ENCODE measurements around the gene UBE2Z.
A peak's percentile ranks its signal among the peaks of the same experiment; 100 is the strongest.

The UBE2Z gene

DNA sequence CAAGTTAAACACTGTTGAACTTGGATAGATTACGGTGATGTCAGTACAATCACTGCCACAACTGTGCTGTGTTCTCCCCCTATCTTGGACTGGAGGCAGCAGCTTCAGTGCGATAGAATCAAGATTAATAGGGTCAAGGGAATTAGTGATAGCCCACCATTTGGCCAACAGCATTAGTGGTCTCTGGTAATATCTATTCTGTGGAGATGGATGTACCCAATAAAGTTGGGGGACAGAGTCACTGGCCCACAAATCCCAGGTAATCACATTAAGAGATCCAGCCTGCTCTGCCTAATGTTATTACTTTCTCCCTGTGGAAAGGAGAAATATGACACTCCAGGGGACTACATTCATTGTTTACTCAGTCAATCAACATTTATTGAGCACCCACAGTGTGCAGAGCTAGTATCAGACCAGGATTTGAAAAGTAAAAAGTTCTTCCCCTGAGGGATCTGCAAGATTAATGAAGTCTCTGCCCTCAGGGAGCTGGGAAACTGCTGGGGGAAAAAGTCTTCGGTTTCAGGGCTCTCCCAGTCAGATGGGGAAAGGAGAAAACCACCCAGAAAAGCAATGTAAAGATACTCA lies 39.2 kb upstream of the UBE2Z start (continued):
- TF ChIP-seq, protein P1, sequence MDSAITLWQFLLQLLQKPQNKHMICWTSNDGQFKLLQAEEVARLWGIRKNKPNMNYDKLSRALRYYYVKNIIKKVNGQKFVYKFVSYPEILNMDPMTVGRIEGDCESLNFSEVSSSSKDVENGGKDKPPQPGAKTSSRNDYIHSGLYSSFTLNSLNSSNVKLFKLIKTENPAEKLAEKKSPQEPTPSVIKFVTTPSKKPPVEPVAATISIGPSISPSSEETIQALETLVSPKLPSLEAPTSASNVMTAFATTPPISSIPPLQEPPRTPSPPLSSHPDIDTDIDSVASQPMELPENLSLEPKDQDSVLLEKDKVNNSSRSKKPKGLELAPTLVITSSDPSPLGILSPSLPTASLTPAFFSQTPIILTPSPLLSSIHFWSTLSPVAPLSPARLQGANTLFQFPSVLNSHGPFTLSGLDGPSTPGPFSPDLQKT (IDR thresholded peaks at IDR 0.05; ENCODE audit: borderline replicate concordance, low read depth, low read length) = no peak
- TF ChIP-seq ZNF366 (tag by site-specific recombination; conservative IDR thresholded peaks at IDR 0.05) (no peak), PRDM1 (tag by site-specific recombination; IDR thresholded peaks at IDR 0.05) (peak; percentile 32; the same call in 1 of the 2 replicates), ZNF624 (tag by site-specific recombination; IDR thresholded peaks at IDR 0.05) (no peak), SCRT1 (tag by site-specific recombination; IDR thresholded peaks at IDR 0.05; ENCODE audit: borderline replicate concordance) (no peak), ZNF791 (tag by site-specific recombination; IDR thresholded peaks at IDR 0.05) (no peak), ZNF501 (tag by site-specific recombination; IDR thresholded peaks at IDR 0.05) (no peak), ZNF629 (tag by site-specific recombination; IDR thresholded peaks at IDR 0.05) (no peak), ZNF16 (tag by site-specific recombination; IDR thresholded peaks at IDR 0.05; ENCODE audit: low read depth) (no peak), ZFP41 (tag by site-specific recombination; IDR thresholded peaks at IDR 0.05; ENCODE audit: borderline replicate concordance) (no peak), ZNF777 (tag by site-specific recombination; IDR thresholded peaks at IDR 0.05; ENCODE audit: borderline replicate concordance) (no peak), ZNF561 (tag by site-specific recombination; IDR thresholded peaks at IDR 0.05; ENCODE audit: borderline replicate concordance) (no peak), ZNF792 (tag by site-specific recombination; IDR thresholded peaks at IDR 0.05) (peak; percentile 97), ZNF324 (tag by site-specific recombination; IDR thresholded peaks at IDR 0.05) (no peak), ZNF114 (tag by site-specific recombination; IDR thresholded peaks at IDR 0.05) (no peak), OVOL3 (tag by site-specific recombination; IDR thresholded peaks at IDR 0.05) (no peak), FEZF1 (tag by site-specific recombination; IDR thresholded peaks at IDR 0.05) (no peak), ZNF416 (tag by site-specific recombination; IDR thresholded peaks at IDR 0.05) (no peak), ZNF837 (tag by site-specific recombination; IDR thresholded peaks at IDR 0.05) (no peak), ZNF274 (IDR thresholded peaks at IDR 0.05; ENCODE audit: low read length) (no peak), ZNF274 (tag by site-specific recombination; IDR thresholded peaks at IDR 0.05; ENCODE audit: borderline replicate concordance) (no peak), ZNF670 (tag by site-specific recombination; IDR thresholded peaks at IDR 0.05; ENCODE audit: low read depth) (no peak), ZNF521 (tag by site-specific recombination; IDR thresholded peaks at IDR 0.05) (no peak)
- TF ChIP-seq, protein P2, sequence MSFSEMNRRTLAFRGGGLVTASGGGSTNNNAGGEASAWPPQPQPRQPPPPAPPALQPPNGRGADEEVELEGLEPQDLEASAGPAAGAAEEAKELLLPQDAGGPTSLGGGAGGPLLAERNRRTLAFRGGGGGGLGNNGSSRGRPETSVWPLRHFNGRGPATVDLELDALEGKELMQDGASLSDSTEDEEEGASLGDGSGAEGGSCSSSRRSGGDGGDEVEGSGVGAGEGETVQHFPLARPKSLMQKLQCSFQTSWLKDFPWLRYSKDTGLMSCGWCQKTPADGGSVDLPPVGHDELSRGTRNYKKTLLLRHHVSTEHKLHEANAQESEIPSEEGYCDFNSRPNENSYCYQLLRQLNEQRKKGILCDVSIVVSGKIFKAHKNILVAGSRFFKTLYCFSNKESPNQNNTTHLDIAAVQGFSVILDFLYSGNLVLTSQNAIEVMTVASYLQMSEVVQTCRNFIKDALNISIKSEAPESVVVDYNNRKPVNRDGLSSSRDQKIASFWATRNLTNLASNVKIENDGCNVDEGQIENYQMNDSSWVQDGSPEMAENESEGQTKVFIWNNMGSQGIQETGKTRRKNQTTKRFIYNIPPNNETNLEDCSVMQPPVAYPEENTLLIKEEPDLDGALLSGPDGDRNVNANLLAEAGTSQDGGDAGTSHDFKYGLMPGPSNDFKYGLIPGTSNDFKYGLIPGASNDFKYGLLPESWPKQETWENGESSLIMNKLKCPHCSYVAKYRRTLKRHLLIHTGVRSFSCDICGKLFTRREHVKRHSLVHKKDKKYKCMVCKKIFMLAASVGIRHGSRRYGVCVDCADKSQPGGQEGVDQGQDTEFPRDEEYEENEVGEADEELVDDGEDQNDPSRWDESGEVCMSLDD (tag by site-specific recombination; IDR thresholded peaks at IDR 0.05) = no peak
- TF ChIP-seq, protein P3, sequence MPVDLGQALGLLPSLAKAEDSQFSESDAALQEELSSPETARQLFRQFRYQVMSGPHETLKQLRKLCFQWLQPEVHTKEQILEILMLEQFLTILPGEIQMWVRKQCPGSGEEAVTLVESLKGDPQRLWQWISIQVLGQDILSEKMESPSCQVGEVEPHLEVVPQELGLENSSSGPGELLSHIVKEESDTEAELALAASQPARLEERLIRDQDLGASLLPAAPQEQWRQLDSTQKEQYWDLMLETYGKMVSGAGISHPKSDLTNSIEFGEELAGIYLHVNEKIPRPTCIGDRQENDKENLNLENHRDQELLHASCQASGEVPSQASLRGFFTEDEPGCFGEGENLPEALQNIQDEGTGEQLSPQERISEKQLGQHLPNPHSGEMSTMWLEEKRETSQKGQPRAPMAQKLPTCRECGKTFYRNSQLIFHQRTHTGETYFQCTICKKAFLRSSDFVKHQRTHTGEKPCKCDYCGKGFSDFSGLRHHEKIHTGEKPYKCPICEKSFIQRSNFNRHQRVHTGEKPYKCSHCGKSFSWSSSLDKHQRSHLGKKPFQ (tag by site-specific recombination; IDR thresholded peaks at IDR 0.05) = no peak
- TF ChIP-seq, protein P4, sequence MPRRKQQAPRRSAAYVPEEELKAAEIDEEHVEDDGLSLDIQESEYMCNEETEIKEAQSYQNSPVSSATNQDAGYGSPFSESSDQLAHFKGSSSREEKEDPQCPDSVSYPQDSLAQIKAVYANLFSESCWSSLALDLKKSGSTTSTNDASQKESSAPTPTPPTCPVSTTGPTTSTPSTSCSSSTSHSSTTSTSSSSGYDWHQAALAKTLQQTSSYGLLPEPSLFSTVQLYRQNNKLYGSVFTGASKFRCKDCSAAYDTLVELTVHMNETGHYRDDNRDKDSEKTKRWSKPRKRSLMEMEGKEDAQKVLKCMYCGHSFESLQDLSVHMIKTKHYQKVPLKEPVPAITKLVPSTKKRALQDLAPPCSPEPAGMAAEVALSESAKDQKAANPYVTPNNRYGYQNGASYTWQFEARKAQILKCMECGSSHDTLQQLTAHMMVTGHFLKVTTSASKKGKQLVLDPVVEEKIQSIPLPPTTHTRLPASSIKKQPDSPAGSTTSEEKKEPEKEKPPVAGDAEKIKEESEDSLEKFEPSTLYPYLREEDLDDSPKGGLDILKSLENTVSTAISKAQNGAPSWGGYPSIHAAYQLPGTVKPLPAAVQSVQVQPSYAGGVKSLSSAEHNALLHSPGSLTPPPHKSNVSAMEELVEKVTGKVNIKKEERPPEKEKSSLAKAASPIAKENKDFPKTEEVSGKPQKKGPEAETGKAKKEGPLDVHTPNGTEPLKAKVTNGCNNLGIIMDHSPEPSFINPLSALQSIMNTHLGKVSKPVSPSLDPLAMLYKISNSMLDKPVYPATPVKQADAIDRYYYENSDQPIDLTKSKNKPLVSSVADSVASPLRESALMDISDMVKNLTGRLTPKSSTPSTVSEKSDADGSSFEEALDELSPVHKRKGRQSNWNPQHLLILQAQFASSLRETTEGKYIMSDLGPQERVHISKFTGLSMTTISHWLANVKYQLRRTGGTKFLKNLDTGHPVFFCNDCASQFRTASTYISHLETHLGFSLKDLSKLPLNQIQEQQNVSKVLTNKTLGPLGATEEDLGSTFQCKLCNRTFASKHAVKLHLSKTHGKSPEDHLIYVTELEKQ (tag by site-specific recombination; IDR thresholded peaks at IDR 0.05; ENCODE audit: borderline replicate concordance) = no peak
- TF ChIP-seq, protein P5, sequence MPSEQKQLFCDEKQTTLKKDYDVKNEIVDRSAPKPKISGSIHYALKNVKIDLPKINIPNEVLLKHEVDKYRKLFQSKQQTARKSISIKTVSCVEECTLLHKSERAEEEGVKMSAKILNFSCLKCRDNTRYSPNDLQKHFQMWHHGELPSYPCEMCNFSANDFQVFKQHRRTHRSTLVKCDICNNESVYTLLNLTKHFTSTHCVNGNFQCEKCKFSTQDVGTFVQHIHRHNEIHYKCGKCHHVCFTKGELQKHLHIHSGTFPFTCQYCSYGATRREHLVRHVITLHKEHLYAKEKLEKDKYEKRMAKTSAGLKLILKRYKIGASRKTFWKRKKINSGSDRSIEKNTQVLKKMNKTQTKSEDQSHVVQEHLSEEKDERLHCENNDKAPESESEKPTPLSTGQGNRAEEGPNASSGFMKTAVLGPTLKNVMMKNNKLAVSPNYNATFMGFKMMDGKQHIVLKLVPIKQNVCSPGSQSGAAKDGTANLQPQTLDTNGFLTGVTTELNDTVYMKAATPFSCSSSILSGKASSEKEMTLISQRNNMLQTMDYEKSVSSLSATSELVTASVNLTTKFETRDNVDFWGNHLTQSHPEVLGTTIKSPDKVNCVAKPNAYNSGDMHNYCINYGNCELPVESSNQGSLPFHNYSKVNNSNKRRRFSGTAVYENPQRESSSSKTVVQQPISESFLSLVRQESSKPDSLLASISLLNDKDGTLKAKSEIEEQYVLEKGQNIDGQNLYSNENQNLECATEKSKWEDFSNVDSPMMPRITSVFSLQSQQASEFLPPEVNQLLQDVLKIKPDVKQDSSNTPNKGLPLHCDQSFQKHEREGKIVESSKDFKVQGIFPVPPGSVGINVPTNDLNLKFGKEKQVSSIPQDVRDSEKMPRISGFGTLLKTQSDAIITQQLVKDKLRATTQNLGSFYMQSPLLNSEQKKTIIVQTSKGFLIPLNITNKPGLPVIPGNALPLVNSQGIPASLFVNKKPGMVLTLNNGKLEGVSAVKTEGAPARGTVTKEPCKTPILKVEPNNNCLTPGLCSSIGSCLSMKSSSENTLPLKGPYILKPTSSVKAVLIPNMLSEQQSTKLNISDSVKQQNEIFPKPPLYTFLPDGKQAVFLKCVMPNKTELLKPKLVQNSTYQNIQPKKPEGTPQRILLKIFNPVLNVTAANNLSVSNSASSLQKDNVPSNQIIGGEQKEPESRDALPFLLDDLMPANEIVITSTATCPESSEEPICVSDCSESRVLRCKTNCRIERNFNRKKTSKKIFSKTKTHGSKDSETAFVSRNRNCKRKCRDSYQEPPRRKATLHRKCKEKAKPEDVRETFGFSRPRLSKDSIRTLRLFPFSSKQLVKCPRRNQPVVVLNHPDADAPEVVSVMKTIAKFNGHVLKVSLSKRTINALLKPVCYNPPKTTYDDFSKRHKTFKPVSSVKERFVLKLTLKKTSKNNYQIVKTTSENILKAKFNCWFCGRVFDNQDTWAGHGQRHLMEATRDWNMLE (tag by site-specific recombination; conservative IDR thresholded peaks at IDR 0.05; ENCODE audit: low read depth) = no peak

Measured in HEK293 (cell line).